ENCODE data around the gene DUS3L.

The DUS3L gene

GRCh38 chr19:5821521-5822180 is 30.7 kb upstream of the DUS3L start:
- no peak for DNase-seq

GRCh38 chr19:5820785-5821184 is 29.8 kb upstream of the DUS3L start:
- DNase-seq: no peak

GRCh38 chr19:5818594-5818993 is 27.6 kb upstream of the DUS3L start:
- DNase-seq: no peak

GRCh38 chr19:5817218-5817617 is 26.3 kb upstream of the DUS3L start:
- no peak for DNase-seq

GRCh38 chr19:5814852-5815246 is 23.9 kb upstream of the DUS3L start:
- no peak for DNase-seq

- no peak for DNase-seq
Observed at GRCh38 chr19:5814123-5814851, 23.3 kb upstream of the DUS3L start.

- DNase-seq: no peak
Observed at GRCh38 chr19:5811117-5811516, 20.2 kb upstream of the DUS3L start.

GRCh38 chr19:5809469-5809868 is 18.5 kb upstream of the DUS3L start:
- DNase-seq: no peak

- DNase-seq: no peak
Observed at GRCh38 chr19:5809053-5809452, 18.1 kb upstream of the DUS3L start.

- DNase-seq: no peak
Observed at GRCh38 chr19:5808120-5808816, 17.3 kb upstream of the DUS3L start.

GRCh38 chr19:5806905-5807304 is 15.9 kb upstream of the DUS3L start:
- no peak for DNase-seq

GRCh38 chr19:5806133-5806489 is 15.1 kb upstream of the DUS3L start:
- no peak for DNase-seq

- DNase-seq: peak; percentile 59
Observed at GRCh38 chr19:5805462-5806132, 14.6 kb upstream of the DUS3L start.

GRCh38 chr19:5804516-5805461 is 13.8 kb upstream of the DUS3L start, which contains the start of gene NRTN:
Gene NRTN, plus strand, starts transcription at chr19:5805067. Its CDS starts 19,099 bp downstream, at chr19:5824166.
- DNase-seq: peak; percentile 58

- DNase-seq: peak; percentile 93
Observed at GRCh38 chr19:5803752-5804515, 13.0 kb upstream of the DUS3L start.

GRCh38 chr19:5803441-5803751 is 12.4 kb upstream of the DUS3L start:
- DNase-seq: no peak

- DNase-seq: no peak
Observed at GRCh38 chr19:5801796-5802619, 11.0 kb upstream of the DUS3L start.

GRCh38 chr19:5800361-5801270 is 9.7 kb upstream of the DUS3L start:
- no peak for DNase-seq
